22Rv1 (cell line): ENCODE results near the gene SIGLEC15.

Experiments used
- CTCF ChIP-seq: fragments of 450-650 bp; IDR thresholded peaks from 2 replicates; pipeline ENCODE4 v1.5.1; 2017; ENCODE audit warnings: mild to moderate bottlenecking
- ZFX ChIP-seq: fragments of 450-650 bp; IDR thresholded peaks from 2 replicates; pipeline ENCODE4 v1.6.1; 2017; ENCODE audit warnings: antibody characterized with exemption, borderline replicate concordance

GRCh38 chr18:45830917-45831316 is 5.4 kb downstream of the SIGLEC15 start:
- TF ChIP-seq CTCF = no peak
- no peak for TF ChIP-seq ZFX
